Aortic smooth muscle cell (primary cell): ENCODE data around the gene TAF3. TPM values are rescaled to one million over a fixed set of nuclear protein-coding genes. Genes with fewer than 3 reads are reported as not detected.

Experiments used
- total RNA-seq: library from RNA; depleted of rRNA; stranded (reverse); fragments of >200 nt; gene quantifications from 2 replicates; pipeline ENCODE4 v1.2.3, GENCODE V29; 2014

TAF3 gene
- 1.5 and 1.6 TPM in 2 replicates for total RNA-seq

GRCh38 chr10:7818295-7819120, at the start of gene TAF3:
Gene TAF3, plus strand, starts transcription at chr10:7818505. Its CDS starts 205 bp downstream, at chr10:7818710.

GRCh38 chr10:7787857-7788638, 30.3 kb upstream of the TAF3 start, which contains the start of the genes ATP5F1C and KIN:
Gene ATP5F1C, plus strand, starts transcription at chr10:7788177. Its CDS starts 31 bp downstream, at chr10:7788208.
Gene KIN, minus strand, starts transcription at chr10:7787993. Its CDS starts 60 bp downstream, at chr10:7787933.

GRCh38 chr10:8054494-8055407, 236.4 kb downstream of the TAF3 start, which contains the start of gene GATA3:
Gene GATA3, plus strand, starts transcription at chr10:8054688. Its CDS starts 968 bp downstream, at chr10:8055656.

Other genes with a start within 250 kb of the TAF3 start
- 0.13 and 0.19 TPM in 2 replicates for gene ITIH5, start 151.5 kb upstream of the TAF3 start, total RNA-seq
- gene ITIH2, start 115.2 kb upstream of the TAF3 start, total RNA-seq, result 0.06 and 0.13 TPM in 2 replicates
- 4.9 and 6.7 TPM in 2 replicates for gene KIN, start 30.5 kb upstream of the TAF3 start, total RNA-seq
- gene ATP5F1C, start 30.3 kb upstream of the TAF3 start, total RNA-seq, result 227 and 269 TPM in 2 replicates
- 0.06 TPM in 1 of 2 replicates, not detected in the other for gene GATA3, start 236.2 kb downstream of the TAF3 start, total RNA-seq